ENCODE results near the gene INCA1.

INCA1 gene, protein sequence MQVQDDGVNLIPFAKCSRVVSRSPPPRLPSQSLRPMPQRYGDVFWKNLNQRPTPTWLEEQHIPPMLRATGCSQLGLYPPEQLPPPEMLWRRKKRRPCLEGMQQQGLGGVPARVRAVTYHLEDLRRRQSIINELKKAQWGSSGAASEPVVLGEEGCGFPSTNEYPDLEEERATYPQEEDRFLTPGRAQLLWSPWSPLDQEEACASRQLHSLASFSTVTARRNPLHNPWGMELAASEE

GRCh38 chr17:4997302-4998026 lies at the start of gene INCA1, which contains the start of gene KIF1C:
INCA1 (minus strand) TSS chr17:4997522; CDS start chr17:4994437, 3,085 bp downstream.
KIF1C (plus strand) TSS chr17:4997950; CDS start chr17:5000247, 2,297 bp downstream.
- peak; percentile 65 for DNase-seq (ENCODE audit: extremely low read depth, low read depth)
- no peak for TF ChIP-seq CTCF (IDR thresholded peaks at IDR 0.05; ENCODE audit: low read depth, low read length)

GRCh38 chr17:5045496-5045895 lies 48.2 kb upstream of the INCA1 start:
- TF ChIP-seq CTCF (IDR thresholded peaks at IDR 0.05; ENCODE audit: low read depth, low read length): no peak
- no peak for DNase-seq (ENCODE audit: extremely low read depth, low read depth)

GRCh38 chr17:5044630-5045029 lies 47.3 kb upstream of the INCA1 start:
- DNase-seq (ENCODE audit: extremely low read depth, low read depth): no peak
- no peak for TF ChIP-seq CTCF (IDR thresholded peaks at IDR 0.05; ENCODE audit: low read depth, low read length)

- DNase-seq (ENCODE audit: extremely low read depth, low read depth): no peak
- TF ChIP-seq CTCF (IDR thresholded peaks at IDR 0.05; ENCODE audit: low read depth, low read length): no peak
These were observed 46.2 kb upstream of the INCA1 start for GRCh38 chr17:5043524-5043923.

- DNase-seq (ENCODE audit: extremely low read depth, low read depth): no peak
- TF ChIP-seq CTCF (IDR thresholded peaks at IDR 0.05; ENCODE audit: low read depth, low read length): no peak
These were observed 45.1 kb upstream of the INCA1 start for GRCh38 chr17:5042157-5043022.

DNA sequence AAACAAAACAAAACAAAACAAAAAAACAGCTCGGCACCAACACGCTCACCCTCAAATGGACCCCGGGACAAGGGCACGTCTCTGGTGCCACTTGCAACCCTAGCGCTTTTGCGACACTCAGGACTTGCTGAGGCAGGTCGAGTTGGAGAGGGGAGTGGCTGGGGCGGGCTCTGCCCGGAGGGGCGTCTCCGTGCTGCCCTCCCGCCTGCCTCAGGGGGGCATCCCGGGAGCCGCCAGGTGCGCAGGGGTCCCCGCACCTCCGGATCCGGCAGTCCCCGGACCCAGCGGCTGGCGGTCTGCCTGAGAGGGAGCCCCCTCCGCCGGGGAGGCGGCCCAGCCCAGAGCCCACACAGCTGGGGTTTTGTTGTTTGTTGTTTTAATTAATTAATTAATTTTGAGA lies 38.0 kb upstream of the INCA1 start, which contains the start of gene SLC52A1:
Gene SLC52A1 (minus strand): TSS at position 112 of the 400 bp plus-strand sequence. CDS start 820 bp downstream, outside the sequence.
- no peak for TF ChIP-seq CTCF (IDR thresholded peaks at IDR 0.05; ENCODE audit: low read depth, low read length)
- no peak for DNase-seq (ENCODE audit: extremely low read depth, low read depth)
